ENCODE measurements around the gene BCCIP. TPM values are rescaled to one million over a fixed set of nuclear protein-coding genes. Genes with fewer than 3 reads are reported as not detected.

BCCIP gene
- total RNA-seq, 1 experiment from 2014 or later = 102 TPM

- TF ChIP-seq AFF4 (CRISPR knock-in tag; IDR thresholded peaks at IDR 0.05; ENCODE audit: borderline replicate concordance) (no peak), ZNF121 (CRISPR knock-in tag; IDR thresholded peaks at IDR 0.05) (no peak)
These were observed 37.6 kb upstream of the BCCIP start (continued) for GRCh38 chr10:125785791-125786190.

DNA sequence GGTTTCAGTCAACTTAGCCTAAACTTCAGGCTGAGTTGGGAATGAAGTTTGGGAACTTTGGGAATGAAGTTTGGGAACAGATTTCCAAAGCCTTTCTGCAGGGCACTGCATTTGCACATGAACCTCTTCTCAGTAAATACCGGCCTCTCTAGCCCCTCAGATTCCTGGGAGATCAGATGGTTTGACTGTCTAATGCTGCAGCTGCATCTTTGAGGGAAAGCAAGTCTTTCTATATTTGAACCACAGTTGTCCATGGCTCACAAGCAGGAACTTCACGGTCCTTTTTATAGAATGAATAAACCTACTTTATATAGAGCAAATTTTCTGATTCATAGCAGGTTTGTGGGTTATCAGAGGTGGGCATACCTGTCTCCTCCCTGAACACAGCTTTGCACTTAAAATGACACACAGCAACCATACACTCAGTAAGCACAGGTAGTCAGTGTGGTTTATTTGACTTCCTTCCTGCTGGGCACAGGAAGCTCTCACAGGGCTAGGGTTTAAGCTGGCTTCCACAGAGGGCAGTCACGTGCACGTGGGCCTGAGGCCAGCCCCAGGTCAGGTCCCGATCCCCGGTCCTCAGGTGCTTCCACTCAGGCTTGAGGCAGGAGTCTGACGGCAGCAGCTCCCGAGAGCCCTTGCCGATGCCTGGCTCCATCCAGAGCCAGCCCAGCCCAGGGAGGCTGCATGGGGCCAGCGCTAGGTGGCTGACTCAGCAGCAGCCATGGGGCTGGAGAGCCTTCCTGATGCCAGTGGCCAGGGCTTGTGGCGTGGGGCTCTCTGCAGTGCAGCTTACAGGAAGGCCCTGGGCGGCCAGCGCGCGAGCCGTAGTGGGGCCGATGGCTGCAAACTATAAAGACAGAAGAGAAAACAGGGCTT lies 35.0 kb upstream of the BCCIP start:
- CTCF ChIA-PET = no interaction called here
- no peak overlapping the region for H3K27ac Mint-ChIP-seq
- peaks cover 11% of the 10 kb centered on the region for H3K36me3 Mint-ChIP-seq
- ATAC-seq (peak; percentile 75), DNase-seq (ENCODE audit: low spot score) (no peak)
- H3K9me3 Mint-ChIP-seq = no peaks in the 10 kb centered on the region
- no peaks in the 10 kb centered on the region for H3K27me3 Mint-ChIP-seq (ENCODE audit: low read depth)
- no peak overlapping the region for H3K4me3 Mint-ChIP-seq
- no peaks in the 10 kb centered on the region for H3K4me1 Mint-ChIP-seq
- POLR2A ChIA-PET = interaction anchor here (1.0 kb wide), 1 partner anchor 189 kb away, joined by 3 read pairs; no protein-coding TSS in a partner anchor
- no peak for TF ChIP-seq CDX4 (CRISPR knock-in tag; IDR thresholded peaks at IDR 0.05; ENCODE audit: borderline replicate concordance)
- TF ChIP-seq GABPB1 (CRISPR knock-in tag; IDR thresholded peaks at IDR 0.05) = no peak
- TF ChIP-seq, protein P1, sequence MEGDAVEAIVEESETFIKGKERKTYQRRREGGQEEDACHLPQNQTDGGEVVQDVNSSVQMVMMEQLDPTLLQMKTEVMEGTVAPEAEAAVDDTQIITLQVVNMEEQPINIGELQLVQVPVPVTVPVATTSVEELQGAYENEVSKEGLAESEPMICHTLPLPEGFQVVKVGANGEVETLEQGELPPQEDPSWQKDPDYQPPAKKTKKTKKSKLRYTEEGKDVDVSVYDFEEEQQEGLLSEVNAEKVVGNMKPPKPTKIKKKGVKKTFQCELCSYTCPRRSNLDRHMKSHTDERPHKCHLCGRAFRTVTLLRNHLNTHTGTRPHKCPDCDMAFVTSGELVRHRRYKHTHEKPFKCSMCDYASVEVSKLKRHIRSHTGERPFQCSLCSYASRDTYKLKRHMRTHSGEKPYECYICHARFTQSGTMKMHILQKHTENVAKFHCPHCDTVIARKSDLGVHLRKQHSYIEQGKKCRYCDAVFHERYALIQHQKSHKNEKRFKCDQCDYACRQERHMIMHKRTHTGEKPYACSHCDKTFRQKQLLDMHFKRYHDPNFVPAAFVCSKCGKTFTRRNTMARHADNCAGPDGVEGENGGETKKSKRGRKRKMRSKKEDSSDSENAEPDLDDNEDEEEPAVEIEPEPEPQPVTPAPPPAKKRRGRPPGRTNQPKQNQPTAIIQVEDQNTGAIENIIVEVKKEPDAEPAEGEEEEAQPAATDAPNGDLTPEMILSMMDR (IDR thresholded peaks at IDR 0.05) = no peak
- TF ChIP-seq, protein P2, sequence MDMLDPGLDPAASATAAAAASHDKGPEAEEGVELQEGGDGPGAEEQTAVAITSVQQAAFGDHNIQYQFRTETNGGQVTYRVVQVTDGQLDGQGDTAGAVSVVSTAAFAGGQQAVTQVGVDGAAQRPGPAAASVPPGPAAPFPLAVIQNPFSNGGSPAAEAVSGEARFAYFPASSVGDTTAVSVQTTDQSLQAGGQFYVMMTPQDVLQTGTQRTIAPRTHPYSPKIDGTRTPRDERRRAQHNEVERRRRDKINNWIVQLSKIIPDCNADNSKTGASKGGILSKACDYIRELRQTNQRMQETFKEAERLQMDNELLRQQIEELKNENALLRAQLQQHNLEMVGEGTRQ (CRISPR knock-in tag; IDR thresholded peaks at IDR 0.05) = peak; percentile 18; the same call in 1 of the 2 replicates

GRCh38 chr10:125792342-125793300 lies 30.7 kb upstream of the BCCIP start:
- ATAC-seq = no peak
- Mint-ChIP-seq H3K4me3 (no peak overlapping the region), H3K36me3 (peaks cover 20% of the 10 kb centered on the region)

More at GRCh38 chr10:125792342-125793300, 30.7 kb upstream of the BCCIP start:
- H3K9me3 Mint-ChIP-seq = no peaks in the 10 kb centered on the region
- TF ChIP-seq ZNF281 (CRISPR knock-in tag; IDR thresholded peaks at IDR 0.05) (no peak), USF1 (CRISPR knock-in tag; IDR thresholded peaks at IDR 0.05) (no peak), GABPB1 (CRISPR knock-in tag; IDR thresholded peaks at IDR 0.05) (peak; percentile 71; the same call in 1 of the 2 replicates)
- TF ChIP-seq, protein P3, sequence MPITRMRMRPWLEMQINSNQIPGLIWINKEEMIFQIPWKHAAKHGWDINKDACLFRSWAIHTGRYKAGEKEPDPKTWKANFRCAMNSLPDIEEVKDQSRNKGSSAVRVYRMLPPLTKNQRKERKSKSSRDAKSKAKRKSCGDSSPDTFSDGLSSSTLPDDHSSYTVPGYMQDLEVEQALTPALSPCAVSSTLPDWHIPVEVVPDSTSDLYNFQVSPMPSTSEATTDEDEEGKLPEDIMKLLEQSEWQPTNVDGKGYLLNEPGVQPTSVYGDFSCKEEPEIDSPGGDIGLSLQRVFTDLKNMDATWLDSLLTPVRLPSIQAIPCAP (CRISPR knock-in tag; IDR thresholded peaks at IDR 0.05) = no peak
- H3K27ac Mint-ChIP-seq = no peak overlapping the region
- H3K27me3 Mint-ChIP-seq (ENCODE audit: low read depth) = no peaks in the 10 kb centered on the region
- DNase-seq (ENCODE audit: low spot score) = no peak
- ChIA-PET POLR2A (no interaction called here), CTCF (no interaction called here)
- no peaks in the 10 kb centered on the region for H3K4me1 Mint-ChIP-seq

Measured in WTC11 (cell line).